ENCODE results near the gene SGMS1.

DNA sequence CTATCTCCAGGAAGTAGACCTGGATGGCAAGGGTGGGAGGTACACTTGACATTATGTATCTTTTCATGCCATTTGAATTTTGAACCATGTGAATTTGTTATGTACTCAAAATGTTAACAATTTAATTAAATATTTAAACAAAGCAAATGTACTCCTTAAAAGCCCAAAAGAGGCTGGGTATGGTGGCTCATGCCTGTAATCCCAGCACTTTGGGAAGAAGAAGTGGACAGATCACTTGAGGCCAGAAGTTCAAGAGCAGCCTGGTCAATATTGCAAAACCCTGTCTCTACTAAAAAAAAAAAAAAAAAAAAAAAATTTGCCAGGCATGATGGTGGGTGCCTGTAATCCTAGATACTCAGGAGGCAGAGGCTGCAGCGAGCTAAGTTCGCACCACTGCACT lies 235.6 kb downstream of the SGMS1 start:
- TF ChIP-seq POLR2AphosphoS5 (IDR thresholded peaks at IDR 0.05; ENCODE audit: low read depth, low read length) (no peak), POLR2A (IDR thresholded peaks at IDR 0.05; ENCODE audit: low read depth, low read length) (no peak)
